NOMO-1 treated with DMSO at 0.1 percent for 48 hours (cell line): ENCODE measurements around the gene CWC22.
"Not testable (repeated sequence)": the region's sequence is repeated elsewhere in the genome, so short reads cannot be mapped to it uniquely, and the experiment has no call there.

ENCODE experiments used
- DNase-seq: peaks from one replicate; lab custom pipeline; 2025; ENCODE audit not compliant: unreplicated experiment; lab: John Stamatoyannopoulos, UW

The CWC22 gene

DNA sequence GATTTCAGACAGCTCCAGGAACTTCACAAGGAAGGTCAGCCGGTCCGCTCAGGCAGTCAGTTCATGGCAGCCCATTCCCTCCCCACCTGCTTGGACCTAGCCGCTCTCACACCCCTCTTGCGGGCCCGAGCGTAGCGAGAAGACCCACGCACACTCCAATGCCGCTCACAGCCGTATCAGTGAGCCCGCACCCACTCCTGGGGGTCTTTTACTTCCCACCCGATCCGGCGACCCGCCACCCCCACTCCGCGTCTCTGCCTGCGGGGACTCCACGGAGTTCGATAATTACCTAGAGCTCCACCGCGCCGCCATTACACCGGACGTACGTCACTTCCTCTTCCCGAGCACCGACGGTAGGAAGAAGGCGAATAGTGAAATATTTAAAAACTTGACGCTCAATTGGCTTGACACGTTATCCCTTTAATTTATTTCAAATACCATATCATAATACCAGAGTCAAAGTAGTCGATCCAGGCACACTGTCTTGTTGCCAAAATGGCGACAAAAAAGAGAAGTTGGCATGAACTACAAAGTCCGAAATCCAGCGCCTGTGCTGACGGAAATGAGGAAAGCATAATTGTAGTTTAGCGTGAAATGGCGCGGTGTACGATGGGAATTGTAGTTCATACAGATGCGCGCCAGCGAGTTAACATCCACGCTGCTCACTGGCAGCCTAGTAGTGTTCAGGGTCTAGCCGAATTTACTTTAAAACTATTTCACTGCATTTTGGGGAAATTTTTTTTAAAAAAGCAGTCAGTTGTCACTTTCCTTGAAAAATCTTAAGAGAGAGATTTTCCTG lies at the start of gene CWC22:
Gene CWC22, minus strand, starts transcription at position 517 of the 799 bp plus-strand sequence. CDS start 13,956 bp downstream, outside the sequence.
- peak; percentile 94 for DNase-seq

DNA sequence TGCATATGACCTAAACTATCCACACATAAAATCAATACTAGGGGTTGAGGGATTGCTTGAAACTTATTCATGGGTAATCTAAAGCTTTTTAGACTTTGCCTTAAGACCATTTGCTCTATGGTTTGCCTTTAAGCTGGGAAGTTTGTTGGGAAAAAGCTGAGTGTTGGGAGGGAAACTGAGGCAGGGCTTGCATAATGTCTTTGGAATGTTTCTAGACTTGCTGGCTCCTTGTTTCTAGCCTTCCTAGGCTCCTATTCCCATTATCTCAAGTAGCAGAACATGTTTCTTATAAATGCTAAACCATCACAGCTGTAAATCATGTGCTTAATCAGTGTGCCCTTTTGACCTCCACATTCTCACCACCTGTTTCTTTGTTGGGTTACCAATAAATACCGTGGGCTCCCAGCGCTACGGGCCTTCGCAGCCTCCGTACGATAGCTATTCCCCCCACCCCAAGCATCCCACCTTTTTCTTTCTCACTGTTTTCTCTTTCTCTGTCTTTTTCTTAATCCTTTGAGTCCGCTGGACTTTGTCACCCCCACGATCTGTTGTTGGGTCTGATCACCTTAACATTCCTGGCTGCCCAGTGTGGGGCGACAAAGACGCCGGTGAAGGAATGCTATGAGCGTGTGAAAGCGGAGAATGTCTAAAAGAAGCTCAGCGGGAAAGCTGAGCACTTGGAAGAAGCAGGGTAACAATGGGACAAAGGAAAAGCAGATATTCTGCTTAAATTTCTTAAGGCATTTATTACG lies 49.4 kb upstream of the CWC22 start:
- DNase-seq, result no peak

DNA sequence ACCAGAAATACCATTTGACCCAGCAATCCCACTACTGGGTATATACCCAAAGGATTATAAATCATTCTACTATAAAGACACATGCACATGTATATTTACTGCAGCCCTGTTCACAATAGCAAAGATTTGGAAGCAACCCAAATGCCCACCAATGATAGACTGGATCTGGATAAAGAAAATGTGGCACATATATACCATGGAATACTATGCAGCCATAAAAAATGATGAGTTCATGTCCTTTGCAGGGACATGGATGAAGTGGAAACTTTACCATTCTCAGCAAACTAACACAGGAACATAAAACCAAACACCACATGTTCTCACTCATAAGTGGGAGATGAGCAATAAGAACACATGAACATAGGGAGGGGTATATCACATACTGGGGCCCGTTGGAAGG lies 47.5 kb upstream of the CWC22 start:
- DNase-seq, result not testable (repeated sequence)

DNA sequence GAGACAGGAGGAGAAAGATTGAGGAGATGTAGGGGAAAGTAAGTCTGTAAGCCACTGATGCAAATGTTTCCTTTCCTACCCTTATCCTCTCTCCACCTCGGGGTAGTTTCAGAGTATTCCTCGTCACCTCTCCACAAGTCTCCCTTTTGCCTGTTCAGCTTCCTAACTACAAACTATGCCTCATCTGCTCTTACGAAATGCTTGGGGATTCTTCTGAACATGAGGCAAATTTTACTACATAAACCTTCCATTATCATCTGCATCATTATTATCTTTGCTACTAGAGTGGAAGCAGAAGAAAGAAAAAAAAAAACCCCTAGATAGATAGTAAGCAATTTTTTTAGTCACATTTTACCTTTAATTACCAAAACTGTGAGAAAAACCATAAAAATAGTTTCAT lies 43.1 kb upstream of the CWC22 start:
- no peak for DNase-seq

DNA sequence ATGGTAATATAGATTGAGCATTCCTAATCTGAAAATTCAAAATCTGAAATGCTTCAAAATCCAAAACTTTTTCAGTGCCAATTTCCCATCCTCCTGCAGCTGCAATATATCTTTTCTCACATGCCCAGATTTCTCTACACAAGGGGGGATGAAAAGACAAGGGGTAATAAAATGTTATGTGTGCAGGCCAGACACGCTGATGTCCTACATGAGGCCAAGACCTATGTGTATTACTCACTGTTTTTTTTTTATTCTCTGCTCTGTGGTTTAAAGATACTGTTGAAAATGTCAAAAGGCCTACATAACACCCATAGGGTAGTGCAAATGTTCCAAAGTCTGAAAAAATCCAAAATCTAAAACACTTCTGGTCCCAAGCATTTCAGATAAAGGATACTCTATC lies 41.2 kb upstream of the CWC22 start:
- no peak for DNase-seq

DNA sequence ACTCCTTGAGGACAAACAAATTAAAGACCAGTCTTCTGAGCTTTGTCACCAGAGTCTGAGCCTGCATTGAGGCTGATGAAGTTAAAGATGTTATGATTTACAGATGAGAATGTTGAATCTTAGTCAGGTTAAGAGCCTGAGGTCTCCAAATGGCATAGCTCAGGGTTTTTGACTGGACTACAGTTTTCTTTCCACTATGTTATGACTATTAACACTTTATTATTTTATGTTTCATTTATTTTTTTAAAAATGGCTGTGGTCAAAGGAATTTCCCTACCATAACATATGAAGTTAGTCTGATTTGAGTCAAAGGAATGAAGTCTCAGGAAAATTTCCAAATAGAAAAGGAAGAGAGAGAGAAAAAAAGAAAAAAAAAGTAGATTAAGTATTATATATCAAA lies 39.7 kb upstream of the CWC22 start:
- DNase-seq, result no peak

DNA sequence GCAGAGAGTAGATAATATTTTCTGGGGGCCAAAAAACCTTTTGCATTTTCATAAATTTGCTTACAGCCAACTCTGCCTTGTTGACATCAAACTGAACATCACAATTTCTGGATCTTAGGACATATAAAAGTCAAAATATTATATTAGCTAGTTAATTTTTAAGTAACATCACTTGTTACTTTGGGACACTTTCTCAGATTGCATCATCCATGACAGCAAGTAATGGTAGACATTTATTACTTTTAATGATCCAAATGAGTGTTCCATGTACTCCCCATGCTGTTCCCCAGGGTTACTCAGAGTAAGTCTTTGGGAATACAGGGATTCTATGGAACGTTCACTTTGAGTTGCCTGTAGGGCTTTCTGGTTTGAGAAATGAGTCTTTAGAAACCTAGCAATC lies 39.1 kb upstream of the CWC22 start:
- DNase-seq, result no peak

DNA sequence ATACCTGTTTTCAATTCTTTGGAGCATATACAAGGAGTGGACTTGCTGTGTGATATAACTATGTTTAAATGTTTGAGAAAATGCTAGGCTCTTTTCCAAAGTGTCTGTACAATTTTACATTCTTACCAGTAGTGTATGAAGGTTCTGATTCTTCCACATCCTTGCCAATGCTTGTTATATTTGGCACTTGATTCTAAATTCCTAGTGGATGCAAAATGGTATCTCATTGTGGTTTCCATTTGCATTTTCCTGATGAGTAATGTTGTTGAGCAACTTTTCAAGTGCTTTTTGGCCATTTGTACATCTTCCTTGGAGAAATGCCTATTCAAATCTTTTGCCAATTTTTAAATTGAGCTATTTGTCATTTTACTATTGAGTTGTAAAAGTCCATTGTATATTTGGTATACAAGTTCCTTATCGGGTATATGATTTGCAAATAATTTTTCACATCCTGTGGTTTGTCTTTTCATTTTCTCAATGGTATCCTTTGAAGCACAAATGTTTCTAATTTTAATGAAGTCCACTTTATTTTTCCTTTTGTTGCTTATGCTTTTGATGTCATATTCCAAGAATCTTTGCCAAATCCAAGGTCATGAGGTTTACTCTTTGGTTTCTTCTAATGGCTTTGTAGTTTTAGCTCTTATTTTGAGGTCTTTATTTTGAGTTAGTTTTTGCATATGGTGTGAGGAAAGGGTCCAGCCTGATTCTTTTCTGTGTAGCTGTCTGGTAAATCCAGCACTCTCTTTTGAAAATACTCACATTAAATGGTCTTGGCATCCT lies 33.2 kb upstream of the CWC22 start:
- DNase-seq, result no peak

DNA sequence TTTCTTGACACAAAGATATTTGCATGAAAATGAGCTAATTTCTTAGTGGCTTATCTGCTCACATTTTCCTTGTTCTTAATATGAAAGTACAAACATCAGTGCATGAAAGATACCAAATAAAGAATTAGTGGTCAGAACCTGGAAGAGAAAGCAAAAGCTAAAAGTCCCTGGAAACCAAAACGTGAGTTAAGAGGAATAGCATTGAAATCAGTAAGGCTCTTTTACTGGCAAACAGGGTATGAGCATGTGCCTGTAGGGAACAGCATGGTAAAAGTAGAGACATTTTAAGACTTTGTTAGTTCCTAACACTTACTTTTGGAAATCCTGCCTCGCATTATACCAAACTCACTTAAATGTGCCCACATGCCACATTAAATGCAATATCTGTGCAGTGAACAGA lies 31.9 kb upstream of the CWC22 start:
- DNase-seq, result no peak

DNA sequence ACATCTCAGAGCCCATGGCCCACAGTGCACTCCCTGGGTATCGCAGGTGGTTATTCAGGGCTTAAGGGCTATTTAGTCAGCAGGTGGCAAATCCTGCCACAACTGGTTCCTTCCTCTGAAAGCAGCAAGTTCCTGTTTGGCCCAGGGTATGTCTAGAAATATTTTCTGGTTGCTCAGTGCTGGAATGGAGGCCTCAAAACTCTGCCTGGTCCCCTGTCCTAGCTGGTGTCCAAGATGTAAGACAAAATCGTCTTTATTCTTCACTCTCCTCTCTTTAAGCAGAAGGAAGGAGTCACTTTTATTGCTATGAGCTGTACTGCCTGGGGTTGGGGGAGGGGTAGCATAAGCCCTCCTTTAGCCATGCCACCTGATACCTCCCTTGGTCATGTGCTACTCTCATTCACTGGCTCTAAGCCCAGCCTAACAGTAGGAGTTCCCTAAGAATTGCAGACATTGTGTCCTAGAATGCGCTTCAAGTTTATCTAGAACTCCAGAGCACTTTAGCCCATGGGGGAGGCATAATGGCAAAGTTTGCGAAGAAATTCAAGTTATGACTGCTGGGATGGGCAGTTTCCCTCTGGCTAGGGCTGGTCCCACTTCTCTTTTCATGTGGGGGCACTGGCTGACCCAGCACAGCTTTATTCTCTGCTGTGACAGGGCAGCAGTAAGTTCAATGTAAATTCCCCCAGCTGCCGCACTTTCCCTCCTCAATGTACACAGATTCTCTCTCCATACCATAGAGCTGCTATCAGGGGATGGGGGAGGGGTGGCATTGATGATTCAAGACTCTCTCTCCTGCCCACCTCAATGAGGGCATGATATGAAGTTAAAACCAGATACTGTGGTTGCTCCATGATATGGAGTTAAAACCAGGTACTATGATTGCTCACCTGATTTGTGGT lies 27.1 kb upstream of the CWC22 start:
- DNase-seq, result no peak

DNA sequence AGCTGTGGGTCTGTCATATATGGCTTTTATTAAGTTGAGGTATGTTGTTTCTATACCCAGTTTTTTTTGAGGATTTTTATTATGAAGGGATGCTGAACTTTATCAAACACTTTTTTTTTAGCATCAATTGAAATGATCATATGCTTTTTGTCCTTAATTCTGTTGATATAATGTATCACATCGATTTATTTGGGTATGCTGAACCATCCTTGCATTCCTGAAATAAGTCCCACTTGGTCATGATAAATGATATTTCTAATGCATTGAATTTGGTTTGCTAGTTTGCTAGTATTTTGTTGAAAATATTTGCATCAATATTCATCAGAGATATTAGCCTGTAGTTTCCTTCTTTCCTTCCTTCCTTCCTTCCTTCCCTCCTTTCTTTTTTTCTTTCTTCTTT lies 22.5 kb upstream of the CWC22 start:
- no peak for DNase-seq

DNA sequence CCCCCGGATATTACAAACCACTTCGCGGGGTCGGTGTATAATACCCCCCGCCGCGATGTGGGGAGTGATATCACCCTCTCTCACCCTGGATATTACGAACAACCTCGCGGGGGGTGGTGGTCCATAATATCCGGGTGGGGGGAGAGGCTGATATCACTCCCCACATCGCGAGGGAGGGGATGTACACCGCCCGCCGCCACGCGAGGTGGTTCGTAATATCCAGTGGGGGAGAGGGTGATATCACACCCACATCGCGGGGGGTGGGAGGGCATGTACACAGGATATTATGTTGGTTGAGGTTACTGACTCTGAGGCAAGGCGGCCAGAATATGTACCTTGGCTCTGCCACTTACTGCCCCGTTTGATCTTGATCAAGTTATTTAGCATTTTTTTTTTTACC lies 14.8 kb upstream of the CWC22 start:
- no peak for DNase-seq

DNA sequence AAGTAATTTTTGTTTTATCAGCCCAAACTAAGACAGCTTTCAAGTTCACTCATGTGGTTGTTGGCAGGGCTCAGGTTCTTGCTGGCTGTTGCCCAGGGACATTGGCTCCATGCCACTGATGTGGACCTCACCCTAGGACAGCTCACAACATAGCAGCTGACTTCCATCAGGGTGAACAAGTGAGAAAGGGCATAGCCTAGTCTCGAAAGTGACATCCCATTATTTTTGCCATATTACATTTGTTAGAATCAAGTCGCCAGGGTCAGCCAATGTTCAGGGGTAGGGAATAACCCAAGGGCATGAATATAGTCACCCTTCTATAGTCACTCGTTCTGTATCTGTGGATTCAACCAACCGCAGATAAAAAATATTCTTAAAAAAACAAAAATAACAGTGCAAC lies 10.7 kb upstream of the CWC22 start:
- DNase-seq, result no peak

DNA sequence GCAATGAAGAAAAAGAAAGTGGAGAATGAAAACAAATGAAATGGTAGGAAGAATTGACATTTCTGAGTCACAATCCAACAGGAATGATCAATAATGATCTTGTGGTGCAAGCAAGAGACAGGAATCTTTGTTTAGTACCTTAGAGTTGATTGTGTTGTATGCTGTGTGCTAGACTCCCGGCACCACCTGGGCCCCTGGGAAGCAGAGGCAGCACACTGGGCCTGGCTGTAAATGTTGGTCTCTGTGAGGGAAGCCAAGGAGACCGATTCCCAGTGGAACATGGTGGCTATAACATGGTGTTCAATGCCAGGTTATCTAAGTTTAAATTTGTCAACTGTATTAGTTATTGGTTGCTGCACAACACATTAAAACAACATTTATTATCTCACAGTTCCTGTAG lies 9.8 kb upstream of the CWC22 start:
- no peak for DNase-seq

DNA sequence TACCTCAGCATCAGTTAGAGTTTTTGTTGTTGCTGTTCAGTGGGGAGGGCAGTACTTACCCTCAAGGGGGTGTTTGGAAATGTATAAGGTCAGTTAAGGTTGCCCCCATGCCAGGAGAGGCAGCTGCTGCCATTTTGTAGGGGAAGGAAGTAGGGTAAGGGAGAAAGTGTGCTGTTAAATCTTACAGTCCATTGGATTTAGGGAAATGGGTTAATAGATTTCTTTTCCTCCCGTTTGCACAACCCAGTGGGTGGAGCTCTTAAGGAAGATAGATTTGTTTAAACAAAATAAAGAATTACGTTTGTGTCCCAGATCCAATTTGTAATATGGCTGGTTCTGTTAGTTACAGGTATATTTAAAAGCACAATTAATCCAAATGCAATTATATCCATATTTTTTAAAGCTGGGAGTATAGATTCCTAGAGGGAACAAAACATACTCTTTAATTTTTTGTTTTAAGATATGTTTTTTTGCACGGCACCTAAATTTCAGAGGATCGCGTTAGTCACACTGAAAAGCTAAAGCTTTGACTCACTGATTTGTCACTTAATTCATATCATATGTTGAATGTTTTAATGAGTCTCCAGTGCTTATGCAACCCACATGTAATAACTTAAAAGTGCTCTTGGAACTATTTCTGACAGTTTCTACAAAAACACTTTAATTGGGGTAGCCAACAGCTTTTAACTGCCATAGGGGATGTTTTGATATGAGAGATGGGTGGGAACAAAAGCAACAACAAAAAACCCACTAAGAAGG lies 9.0 kb upstream of the CWC22 start:
- peak; percentile 30 for DNase-seq

DNA sequence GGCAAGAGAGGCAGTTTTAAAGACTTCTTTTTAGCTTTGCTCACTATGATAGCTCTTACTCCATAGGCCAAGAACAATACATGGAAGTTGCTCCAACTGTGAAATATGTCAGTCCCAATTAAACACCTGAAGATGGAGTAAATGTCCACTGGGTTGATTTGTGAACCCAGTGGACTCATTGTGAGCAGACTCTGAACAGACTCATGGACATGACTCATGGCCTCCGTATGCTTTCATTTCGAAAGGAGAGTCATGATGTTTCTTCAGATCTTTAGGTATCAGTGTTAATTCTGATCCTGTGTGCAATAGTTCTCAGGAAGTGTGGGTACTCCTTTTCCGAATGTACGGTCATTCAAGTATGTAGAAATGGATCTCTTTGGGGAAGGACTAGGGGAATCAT lies 5.4 kb upstream of the CWC22 start:
- DNase-seq, result no peak

DNA sequence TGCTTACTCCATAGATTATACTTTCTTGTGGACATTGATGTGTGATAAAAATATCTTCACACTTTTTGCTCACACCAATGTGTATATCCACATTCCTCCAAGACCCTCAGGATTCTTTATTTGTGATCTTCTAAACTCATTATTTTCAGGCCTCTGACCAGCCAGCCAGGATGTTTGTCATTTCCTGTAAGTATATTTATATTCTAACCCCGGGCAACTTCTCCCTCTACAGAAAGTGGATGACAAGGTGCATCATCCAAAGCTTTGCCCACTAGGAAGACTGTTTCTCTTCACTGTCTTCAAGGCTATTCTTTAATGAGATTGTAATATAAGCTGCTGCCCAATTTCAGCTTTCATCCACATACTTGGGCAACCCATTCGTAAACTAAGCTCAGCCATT lies 3.6 kb upstream of the CWC22 start:
- peak; percentile 6 for DNase-seq

DNA sequence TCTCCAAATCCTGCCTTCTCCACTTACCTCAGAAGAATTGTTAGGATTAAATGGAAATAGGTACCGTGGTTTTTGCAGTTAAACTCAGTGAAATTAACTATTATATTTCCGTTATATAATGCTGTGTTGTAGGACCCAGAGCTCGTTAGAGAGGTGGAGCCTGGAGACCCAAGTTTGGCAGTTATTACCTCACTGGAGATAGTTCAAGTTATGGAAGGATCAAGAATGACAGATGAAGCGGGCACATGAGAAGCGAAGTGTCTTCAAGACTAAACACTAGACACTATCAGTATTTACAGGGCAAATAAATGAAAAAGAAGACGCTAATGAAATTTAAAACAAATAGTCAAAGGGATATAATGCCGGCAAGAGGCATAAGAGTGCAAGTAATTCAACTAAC lies 866 bp downstream of the CWC22 start:
- DNase-seq, result peak; percentile 35

DNA sequence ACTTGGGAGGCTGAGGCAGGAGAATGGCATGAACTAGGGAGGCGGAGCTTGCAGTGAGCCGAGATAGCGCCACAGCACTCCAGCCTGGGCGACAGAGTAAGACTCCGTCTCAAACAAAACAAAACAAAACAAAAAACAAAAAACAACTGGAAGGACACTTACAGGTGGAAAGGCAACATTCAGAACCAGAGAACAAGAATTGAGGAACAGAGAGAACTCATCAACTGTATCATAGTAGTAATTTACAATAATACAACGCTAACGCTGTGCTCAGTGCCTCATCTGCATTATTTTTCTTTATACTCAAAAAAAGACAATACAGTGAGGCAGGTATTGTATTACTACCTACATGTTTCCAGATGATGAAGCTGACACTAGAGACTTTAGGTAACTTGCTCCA lies 1.6 kb downstream of the CWC22 start:
- DNase-seq, result not testable (repeated sequence)

DNA sequence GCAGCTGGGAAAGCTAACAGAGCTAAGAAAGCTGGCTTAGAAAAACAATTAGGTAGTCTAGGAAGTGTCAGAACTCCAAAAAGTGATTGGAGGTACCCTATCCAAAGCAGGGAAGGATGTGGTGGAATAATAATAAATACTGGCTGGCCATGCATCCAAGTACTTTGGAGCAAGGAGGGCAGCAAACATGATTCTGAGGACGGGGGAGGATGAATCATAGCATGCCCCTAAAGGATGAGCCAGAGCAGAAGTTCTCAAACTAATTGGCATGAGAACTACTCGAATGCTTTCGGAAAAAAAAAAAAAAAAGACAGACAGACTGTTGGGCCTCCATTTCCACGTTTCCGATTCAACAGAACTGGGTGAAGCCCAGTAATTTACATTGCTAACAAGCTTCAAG lies 2.4 kb downstream of the CWC22 start:
- no peak for DNase-seq
